NCI-H1436 (cell line): ENCODE results near the gene SERPINA6.
"Not testable (repeated sequence)": the region's sequence is repeated elsewhere in the genome, so short reads cannot be mapped to it uniquely, and the experiment has no call there.

ENCODE experiments used
- DNase-seq: peaks from one replicate; lab custom pipeline; 2025; lab: John Stamatoyannopoulos, UW

The SERPINA6 gene, protein sequence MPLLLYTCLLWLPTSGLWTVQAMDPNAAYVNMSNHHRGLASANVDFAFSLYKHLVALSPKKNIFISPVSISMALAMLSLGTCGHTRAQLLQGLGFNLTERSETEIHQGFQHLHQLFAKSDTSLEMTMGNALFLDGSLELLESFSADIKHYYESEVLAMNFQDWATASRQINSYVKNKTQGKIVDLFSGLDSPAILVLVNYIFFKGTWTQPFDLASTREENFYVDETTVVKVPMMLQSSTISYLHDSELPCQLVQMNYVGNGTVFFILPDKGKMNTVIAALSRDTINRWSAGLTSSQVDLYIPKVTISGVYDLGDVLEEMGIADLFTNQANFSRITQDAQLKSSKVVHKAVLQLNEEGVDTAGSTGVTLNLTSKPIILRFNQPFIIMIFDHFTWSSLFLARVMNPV

DNA sequence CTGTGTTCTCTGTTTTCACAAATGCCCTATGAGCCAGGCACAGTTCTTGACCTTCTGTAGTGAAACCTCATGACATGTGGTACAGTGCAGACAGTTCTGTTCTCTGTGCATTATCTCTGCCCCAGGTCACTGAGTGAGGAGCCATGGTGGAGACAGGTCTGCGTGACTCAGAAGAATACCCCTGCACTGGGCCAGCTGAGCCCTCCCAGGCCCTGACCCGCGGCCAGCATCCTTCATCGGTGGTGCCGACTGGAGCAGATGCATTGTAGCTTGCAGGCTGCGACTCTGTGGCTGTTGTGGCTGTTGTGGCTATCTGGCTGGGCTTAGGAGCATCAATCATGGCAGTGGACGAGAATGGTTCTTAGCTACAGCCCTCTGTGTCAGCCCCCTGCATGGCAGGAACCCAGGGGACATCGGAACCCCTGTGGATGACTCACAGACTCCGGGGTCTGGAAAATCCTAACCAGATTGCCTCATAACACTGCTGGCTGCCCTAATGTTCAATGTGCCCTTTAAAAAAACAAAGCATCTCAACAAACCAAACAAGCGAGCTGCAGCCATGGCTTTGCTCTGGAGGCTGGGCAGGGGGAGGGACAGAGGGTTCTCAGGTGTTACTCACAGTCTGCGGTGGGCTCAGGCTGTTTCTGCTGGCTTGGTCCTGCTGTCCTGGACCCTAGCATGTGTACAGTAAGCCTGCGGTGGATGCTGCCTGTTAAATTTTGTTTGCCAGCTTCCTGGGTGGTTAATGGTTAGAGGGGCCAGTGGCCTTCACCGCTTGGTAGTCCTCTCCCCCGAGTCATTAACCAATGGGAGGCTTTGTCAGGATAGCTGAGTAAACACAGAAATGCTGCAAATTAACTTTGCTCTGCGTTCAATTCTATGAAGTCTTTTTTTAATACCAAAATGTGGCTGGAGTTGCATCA lies at the start of gene SERPINA6:
SERPINA6 (minus strand) TSS at position 689 of the 923 bp plus-strand sequence. CDS start 8,688 bp downstream, outside the sequence.
- DNase-seq, result no peak

DNA sequence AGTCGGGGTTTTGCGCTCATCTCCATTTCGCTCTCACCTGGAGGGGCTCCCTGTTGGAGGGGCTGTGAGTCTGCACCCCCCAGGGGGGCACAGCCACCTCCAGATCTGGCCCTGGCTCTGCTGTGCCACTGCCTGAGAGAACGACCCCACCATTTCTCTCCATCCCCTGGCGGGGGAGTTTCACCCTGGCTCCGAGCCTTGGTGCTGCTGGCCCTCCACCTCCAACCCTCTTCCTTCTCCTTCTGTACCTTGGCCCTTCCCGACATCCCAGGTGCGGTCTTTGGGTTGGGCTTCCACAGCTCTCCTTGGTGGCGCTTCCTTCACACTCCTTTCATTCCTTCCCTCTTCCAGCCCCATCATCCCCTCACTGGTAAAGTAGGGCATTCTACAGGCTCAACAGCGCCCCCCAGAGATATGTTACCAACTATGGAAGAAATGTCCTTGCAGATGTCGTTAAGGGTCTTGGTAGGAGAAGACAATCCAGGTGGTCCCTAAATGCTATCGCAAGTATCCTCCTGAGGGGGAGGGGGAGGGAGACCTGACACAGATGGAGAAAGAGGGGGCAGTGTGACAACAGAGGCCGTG lies 49.0 kb upstream of the SERPINA6 start:
- DNase-seq, result no peak

DNA sequence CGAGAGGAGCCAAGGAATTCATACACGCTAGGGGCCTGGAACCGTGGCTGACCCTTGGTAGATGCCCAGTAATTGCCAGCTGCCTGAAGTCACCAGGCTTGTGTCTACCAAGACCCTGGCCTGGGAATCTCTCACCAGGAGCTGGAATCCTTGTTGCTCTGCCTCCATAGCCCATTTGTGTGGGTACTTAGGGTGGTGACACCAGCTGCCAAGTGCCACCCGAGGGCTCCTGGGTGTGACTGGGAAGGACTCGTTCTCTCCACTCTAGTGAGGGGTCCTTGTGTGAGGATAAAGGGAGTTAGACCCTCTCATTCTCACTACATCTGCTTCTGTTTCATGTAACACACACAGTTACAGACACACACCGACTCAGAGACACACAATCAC lies 47.4 kb upstream of the SERPINA6 start:
- DNase-seq, result no peak

DNA sequence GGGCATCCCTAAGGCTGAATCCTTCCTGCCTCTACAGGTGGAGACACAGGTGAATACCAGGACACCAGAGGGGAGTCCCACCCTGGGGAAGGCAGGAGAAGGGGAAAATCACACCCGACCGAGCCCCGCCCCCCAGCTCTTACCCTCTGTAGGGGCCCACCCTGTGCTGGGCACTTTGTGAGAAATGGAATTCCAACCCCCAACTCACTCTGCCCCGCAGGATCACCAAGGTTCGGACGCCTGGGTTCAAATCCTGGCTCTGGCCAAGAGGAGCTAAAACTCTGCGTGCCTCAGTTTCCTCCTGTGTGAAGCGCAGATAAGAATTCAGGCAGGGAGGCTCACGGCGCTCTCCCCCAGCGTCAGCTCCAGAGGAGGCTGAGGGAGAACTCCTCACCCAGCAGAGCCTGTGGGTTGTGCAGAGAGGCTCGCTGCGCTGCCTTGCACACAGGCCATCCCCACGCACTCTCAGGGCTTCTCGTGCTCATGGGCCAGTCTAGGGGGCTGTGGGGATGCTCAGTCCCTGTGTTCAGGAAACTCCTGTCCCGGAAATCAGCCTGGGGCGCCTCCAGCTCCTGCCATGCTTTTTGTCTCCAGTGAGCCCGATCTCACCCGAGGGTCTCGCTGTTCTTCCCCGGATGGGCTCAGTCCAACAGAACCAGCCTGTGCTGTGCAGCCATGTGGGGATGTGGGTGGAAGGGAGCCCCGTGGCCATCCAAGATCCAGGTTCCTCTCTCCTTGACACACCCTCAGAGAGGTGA lies 46.8 kb upstream of the SERPINA6 start:
- DNase-seq, result not testable (repeated sequence)

DNA sequence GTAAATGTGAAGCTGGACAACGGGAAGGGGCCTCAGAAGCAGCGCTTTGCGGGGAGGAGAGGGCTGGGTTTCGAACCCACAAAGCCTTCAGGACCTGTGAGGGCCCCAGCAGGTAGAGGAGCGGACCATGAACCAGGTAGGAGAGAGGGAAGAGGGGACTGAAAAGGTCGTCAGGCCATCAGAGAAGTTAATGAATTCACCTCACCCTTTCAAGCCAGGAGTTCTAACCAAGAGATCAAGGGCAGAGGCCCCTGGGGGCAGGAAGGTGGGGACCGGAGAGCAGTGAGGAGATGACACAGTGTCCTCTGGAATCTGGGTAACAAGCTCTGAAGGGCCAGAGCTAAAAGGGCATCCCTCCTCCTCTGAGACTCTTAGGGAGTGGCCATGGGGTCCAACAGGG lies 45.8 kb upstream of the SERPINA6 start:
- no peak for DNase-seq

DNA sequence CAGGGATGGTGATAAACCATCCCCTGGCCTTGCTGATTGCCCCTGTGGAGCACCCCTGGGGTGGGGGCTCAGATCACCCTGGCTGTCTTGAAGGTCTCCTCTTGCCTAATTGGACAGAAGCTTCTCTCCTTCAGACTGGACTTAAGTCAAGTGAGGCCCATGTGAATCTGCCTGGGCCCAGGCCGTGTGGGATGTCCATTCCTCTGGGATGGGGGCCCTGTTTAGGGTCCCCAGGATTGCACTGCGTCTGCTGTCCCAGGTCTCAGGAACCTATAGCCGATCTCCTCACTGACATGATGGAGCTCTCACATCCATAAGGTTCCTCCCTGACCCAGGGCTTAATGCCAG lies 45.1 kb upstream of the SERPINA6 start:
- no peak for DNase-seq

DNA sequence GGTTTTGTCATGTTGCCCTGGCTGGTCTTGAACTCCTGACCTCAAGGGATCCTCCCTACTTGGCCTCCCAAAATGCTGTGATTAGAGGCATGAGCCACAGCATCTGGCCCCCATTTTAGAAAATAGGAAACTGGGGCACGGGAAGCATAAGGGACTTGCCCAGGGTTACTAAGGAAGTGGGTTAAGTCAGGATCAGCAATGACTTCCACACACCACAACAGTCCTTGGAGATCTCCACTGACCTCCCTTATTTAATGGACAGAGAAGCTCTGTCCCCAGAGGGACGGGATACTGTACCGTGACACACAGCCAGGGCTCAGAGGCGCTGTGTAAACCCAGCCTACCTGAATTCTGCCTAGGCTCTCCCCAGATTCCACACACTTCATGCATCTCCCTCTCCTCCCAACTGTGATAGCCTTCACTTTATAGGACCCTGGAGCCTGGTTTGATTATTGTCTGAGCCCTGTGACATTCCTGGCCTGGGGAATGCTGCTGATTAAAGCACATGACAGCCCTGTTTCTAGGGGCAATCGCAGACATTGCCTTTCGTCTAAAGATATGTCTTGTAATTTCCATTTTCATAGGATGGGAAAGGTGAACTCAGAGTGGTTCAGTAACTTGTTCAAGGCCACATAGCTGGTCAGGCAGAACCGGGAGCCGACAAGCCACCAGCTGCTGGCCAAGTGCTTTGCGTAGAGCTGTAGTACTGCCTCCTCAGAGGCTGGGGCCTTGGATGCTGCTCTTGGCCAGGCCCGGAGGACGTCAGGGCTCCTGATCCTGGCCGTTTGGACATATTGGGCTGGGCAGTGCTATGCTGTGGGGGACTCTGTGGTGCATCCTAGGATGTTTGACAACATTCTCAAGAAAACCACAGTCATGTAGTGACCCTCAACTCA lies 44.5 kb upstream of the SERPINA6 start:
- no peak for DNase-seq

DNA sequence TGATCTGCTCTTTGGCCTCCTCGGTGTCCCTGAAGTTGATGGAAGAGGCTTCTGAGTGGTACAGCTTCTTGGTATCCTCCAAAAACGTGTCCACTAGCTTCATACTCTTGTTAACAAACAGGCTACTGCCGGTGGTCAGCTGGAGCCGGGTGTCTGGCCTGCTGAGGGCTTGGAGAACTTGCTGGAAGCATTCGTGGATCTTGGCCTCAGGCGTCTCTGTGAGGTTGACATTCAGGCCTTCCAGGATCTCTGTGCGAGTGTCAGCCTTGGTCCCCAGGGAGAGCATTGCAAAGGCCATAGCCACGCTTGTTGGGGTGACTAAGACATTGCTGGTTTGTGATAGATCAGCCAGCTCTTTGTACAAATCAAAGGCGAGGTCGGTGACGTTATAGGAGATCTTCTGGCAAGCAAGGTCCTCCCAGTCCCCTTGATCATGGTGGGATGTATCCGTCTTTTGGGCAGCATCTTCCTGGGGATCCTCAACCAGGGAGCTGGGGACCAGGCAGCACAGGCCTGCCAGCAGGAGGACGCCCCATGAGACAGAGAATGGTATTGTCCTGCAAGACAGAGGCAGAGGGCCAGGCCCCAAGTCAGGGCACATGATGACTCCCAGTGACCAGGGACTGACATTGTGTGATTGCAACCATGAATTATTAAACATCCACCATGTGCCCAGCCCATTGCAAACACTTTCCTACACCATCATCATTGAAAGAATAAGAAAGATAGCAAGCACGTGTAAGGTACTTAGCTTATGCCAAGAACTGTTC lies 43.2 kb upstream of the SERPINA6 start, which contains the start of gene SERPINA2:
SERPINA2 (minus strand) TSS at position 553 of the 770 bp plus-strand sequence.
- no peak for DNase-seq

DNA sequence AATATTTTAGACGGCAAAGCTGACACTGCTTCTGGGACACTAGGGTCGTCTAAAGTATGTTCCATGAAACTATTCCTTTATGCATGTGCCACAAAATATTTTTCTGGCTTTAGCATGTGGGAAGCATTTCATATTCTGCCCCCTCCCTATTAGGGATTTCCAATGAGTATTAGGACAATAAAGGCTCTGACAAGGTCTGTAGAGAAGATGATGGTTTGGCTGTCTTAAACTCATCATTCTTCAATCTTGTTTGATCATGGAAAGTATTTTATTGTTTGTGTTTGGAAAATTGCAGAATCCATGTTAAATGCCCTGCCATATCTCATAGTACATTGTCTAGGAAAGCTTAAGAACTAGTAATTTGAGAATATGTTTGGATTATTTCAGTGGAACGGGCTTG lies 42.5 kb upstream of the SERPINA6 start:
- no peak for DNase-seq

DNA sequence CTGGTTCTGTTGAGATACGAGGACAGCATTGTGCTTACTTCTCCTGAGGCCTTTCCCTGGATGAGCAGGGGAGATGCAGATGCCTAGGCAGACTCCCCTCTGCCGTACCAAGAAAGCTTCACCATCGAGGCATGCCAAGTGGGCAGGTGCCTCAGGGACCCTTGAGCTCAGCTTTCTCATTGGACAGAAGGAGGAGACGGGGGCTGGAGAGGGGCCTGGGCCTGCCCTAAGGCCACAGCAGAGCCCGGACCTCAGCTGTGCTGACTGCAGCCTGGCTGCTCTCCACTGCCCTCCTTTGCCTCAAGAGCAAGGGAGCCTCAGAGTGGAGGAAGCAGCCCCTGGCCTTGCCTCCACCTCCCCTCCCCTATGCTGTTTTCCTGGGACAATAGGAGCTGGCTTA lies 41.8 kb upstream of the SERPINA6 start:
- DNase-seq, result no peak

DNA sequence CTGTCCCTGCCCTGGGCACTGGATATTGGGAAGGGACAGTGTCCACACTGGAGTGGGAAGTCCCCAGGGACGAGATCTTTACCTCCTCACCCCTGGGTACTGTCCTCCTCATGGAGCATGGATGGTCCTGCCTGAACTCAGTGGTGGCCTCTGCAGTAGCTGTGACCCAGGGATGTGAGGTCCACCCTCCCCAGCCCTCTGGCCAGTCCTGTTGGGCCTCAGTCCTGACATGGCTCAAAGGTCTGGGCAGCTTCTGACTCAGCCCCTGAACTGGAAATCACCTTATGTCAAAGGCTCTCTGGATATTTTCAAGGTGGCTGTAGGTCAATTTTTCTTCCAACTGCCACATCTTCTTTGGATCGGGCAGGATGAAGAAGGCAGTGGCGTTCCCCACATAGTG lies 40.9 kb upstream of the SERPINA6 start:
- DNase-seq, result no peak

DNA sequence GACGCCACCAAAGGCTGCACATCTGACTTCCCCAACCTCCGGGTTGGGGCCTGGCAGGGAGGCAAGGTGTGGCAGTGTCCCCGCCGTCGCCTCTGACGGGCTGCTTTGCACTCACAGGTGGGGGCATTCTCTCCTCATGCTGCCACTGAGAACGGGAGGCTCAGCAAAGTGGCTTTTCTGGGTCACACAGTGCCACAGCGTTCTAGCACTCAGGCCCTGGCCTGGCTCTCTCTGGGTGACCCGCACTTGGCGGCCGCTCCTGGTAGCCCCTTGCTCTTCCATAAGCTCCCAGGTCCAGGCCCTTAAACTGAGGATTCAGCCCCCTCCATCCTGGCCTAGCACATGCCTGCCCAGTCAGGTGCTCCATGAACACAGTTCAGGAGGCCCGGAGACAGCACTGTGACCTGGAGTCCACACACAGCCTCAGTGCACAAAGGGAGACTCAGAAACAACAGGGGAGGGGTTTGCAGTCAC lies 40.1 kb upstream of the SERPINA6 start:
- no peak for DNase-seq

DNA sequence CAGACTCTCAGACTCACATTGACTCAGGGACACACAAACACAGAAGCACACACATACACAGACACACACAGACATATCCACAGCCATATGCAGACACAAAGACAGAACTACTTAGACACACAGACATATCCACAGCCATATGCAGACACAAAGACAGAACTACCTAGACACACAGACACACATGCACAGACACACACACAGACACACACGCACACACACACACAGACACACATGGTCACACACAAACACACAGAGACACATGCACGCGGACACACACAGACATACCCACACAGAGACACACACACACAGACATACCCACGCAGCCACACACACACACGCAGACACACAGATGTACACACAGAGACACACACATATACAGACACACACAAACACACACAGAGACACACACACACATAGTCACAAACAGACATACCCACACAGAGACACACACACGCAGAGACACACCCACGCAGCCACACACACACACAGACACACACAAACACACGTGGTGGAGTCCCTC lies 39.5 kb upstream of the SERPINA6 start:
- DNase-seq, result no peak

DNA sequence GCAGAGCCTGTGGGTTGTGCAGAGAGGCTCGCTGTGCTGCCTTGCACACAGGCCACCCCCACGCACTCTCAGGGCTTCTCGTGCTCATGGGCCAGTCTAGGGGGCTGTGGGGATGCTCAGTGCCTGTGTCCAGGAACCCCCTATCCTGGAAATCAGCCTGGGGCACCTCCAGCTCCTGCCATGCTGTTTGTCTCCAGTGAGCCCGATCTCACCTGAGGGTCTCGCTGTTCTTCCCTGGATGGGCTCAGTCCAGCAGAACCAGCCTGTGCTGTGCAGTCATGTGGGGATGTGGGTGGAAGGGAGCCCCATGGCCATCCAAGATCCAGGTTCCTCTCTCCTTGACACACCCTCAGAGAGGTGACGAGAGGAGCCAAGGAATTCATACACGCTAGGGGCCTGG lies 38.5 kb upstream of the SERPINA6 start:
- DNase-seq, result no peak

DNA sequence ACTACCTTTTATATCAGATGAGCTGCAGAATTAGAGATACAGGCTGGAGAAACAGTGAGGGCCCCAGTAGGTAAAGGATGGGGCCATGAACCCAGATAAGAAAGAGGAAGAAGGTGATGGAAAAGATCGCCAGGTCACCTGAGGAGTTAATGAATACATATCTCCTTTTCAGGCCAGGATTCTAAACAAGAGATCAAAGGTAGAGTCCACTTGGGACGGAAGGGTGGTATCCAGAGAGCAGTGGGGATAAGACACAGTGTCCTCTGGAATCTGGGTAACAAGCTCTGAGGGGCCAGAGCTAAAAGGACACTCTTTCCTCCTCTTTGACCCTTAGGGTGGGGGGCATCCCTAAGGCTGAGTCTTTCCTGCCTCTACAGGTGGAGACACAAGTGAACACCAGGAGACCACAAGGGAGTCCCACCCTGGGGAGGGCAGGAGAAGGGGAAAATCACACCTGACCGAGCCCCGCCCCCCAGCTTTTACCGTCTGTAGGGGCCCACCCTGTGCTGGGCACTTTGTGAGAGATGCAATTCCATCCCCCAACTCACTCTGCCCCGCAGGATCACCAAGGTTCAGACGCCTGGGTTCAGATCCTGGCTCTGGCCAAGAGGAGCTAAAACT lies 37.9 kb upstream of the SERPINA6 start:
- DNase-seq, result no peak

DNA sequence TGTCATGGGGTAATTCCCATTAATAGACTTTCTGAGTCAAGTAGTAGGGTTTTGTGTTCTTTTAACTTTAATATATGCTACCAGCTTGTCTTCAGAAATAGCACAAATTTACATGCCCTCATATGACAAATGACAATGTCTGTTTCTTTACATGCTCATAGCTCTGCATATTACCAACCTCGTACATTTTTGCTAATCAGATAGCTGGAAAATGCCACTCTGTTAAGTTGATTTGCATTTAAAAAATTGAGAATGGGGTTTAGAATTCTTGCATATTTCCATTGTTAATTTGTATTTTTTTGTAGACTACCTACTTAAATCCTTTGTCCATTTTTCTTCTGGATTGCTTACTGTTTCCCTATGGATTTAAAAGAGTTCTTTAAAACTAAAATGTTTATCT lies 34.0 kb upstream of the SERPINA6 start:
- no peak for DNase-seq

DNA sequence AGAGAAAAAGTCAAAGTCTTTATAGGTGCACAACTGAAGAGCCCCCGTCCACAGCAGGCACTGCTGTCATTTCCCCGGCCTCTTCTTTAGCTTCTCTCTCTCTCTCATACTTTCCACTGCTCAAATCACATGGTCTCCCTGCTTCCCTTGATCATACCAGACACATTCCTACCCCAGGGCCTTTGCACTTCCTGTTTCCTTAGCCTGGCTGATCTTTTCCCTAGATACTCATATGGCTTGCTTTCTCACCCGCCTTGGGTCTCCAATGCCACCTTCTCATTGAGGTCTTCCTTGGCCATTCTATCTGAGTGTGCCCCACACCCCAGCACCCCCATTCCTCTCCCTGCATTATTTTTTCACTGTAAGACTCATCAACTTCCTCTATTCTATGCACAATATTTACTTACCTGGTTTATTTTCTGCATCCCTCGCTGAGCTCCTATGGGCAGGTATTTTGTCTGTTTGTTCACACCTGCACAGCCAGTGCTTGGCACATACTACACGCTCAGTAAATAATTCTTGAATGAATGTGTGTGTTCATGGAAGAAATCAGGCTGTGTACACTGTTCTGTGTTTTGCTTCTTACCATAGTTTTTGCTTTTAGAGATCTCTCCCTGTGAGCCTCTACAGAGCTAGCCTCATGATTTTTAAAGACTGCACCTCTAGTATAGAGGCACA lies 33.4 kb upstream of the SERPINA6 start:
- DNase-seq, result no peak

DNA sequence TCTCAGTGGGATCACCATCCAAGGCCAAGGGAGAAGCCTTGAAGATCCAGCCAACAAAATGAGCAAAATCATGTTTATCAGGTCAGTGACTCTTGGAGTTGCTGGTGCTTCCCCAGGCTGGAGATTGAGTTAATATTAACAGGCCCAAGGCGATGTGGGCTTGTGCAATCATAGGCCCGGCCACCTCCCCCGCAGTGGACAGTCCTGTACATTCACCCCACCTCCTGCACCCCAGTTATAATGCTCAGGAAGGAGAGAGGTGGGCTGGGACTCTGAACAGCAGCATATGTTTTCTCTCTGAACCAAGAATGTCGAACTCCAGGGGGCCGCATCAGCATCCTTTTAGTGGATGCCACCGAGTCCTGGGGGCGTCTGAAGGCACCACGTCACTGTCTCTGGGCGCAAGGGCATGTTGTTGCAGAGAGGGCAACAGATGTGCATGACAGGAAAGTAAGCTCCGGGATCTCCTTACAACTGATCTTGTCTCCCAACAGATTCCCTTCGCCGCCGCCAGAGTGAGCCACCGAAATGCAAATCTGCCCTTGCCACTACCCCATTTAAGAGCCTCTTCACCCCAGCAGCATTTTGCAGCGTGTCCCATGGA lies 32.2 kb upstream of the SERPINA6 start:
- no peak for DNase-seq
